NCI-H1105 treated with DMSO at 0.1 percent for 48 hours (cell line): ENCODE data around the gene MRPL47.
A peak's percentile ranks its signal among the peaks of the same experiment; 100 is the strongest.

Experiments
- DNase-seq: peaks from one replicate; lab custom pipeline; 2025; lab: John Stamatoyannopoulos, UW

The MRPL47 gene

DNA sequence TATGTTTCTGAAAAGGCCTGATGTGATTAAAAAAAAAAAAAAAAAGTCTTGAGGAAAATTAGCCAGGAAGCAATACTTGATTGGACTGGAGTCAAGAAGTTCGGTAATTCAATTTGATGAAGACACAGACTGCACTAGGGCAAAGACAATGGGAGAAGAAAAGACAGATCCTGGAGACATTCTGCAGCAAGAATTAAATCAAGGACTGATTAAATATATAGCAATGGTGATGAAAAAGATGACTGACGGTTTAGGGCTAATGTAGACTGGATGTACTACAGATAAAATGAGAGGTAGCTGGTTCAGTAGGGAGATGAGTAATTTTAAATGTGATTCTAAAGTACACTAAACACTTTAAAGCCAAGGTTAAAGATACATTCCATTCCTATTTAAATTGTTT, 13.8 kb downstream of the MRPL47 start:
- no peak for DNase-seq

DNA sequence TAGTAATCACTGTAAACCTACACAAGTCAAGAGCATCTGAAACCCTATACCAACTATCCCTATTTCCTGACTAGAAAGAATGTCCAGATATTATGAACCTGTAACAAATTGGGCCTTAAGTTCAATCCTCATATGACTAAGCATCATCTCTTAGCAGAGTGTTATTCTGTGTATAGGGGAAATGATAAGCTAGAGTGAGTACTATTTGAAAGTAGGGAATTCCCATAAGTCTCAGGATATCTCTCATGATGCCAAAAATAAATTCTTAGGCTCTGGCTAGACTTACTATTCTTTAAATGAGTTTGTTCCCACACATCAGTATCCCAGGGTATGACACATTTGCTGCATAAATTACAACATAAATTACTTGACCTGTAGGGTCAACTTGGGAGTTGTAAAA, 15.3 kb downstream of the MRPL47 start:
- DNase-seq, result no peak

DNA sequence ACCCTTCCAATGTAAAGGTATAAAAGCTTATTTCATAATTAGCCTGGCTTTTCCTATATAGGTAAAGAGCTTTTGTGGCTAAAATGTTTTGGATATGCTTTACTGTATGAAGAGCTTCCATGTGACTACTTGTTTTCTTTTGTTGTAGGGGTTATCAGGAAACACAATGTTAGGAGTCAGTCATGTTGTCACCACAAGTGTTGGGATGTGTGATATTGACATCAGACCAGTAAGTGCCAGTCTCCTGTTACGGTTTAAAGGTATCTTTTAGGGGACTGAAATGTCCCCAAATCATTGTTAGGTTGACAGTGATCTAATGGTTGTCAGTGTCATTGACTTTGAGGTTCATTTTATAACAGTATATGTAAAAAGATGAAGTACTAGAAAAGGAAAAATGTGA, 23.4 kb downstream of the MRPL47 start:
- DNase-seq, result no peak

DNA sequence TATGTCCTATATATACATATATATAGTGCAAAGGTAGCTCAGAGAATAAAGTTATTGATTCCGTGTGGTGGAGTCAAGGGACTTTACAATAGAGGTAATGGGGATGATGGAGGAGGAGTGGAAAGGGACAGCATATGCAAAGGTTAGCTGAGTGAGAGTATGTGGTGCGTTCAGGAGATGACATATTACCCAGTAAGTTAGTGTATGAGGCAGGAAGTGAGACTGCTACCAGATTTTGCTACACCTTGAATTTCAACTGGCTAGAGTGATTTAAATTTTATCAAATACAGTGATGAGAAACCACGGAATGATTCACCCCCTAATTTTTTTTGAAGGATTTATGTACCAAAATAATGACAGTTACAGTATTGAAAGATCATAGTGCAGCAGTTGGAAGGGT, 38.9 kb downstream of the MRPL47 start:
- DNase-seq, result no peak

DNA sequence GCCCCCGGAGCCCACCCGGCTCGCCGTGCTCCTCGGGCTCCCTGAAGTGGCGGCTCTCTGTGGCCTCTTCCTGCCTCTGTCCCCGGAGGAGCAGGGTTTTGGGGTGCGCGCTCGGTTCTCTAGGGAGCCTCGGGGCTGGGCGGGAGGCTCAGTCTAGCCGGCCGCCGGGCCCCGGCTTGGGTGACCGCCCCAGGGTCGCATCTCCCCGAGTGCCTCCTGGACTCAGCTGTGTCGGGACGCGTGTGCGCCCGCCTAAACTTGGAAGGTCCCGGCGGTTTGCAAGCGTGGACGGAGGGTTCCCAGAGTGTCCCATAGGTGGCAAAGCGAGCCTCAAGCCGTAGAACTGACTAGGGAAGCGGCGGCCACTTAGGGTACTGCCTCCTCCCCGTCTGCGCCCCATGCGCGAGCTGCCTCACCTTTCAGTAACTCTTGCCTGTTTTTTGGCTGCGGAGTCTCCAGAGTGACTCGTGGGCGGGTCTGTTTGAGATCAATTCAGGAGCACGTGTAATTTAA, 41.1 kb downstream of the MRPL47 start:
- DNase-seq, result peak; percentile 58

DNA sequence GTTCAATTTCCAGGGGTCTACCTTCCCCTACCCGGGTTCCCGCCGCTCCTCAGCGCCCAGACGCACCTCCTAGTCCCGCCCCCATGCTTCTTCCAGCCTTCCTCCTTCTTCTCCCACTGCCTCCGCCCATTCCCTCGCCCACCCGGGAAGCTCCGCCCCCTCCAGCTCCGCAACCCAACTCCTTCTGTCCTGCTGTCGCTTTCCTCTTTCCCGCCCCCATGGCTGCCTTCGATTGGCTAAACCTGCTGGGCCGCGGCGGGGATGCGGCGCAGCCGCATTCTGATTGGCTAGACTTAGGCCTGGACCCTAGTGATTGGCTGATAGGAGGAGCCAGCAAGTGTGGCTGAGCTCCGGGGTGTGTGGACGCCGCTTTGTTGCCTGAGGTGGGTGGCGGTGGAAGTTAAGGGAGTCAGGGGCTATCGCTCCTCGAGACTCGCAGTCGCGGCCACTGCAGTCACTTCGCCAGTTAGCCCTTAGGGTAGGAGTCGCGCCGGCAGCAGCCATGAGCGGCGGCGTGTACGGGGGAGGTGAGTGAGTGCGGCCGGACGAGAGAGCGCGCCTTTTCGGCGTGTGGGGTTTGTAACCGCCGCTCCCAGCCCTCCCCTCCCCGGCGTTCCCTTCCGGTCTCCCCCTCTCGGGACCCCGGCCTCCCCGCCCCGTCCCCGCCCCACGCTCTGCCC, 41.7 kb downstream of the MRPL47 start, which contains the start of gene ACTL6A:
Gene ACTL6A (plus strand): TSS at position 336 of the 680 bp plus-strand sequence. CDS start 167 bp downstream, at position 503.
- DNase-seq, result peak; percentile 100

DNA sequence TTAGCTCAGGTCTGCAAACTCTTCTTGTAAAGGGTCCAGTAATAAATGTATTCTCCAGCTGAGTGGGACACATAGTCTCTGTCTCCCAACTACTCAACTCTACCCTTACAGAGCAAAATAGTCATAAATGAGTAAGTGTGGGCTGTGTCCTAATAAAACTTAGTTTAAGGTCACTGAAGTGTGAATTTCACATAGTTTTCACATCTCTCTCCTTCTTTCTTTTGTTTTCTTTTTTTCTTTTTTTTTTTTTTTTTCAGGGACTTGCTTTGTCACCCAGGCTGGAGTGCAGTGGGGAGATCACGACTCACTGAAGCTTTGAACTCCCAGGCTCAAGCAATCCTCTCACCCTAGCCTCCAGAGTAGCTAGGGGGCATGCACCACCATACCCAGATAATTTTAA, 43.6 kb downstream of the MRPL47 start:
- DNase-seq, result no peak

DNA sequence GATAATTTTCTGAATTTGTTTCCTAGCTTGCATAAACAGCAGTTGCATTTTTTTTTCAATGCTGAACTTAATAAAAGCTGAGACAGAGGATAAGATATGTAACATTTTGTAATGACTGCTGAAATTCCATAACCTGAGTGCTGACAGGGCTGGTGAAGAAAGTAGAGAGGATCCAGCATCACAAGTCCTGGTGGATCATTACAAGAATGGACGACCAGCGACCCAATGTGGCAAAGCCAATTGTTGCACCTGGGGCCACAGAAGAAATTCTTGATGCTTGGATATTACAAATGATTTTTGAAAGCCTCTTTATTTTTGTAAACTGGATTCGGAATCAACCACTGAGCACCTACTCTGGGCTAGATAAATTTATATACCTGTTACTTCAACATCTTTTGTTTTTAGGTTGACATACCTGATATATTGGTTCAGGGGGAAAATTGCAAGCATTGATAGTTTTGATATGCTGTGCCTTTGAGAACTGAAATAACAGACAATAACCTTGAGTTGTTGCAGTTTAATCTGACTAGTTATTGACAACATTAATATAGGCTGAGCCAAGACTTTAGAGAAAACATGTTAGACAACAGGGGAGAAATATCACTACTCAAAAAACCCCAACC, 45.6 kb downstream of the MRPL47 start:
- peak; percentile 78 for DNase-seq

DNA sequence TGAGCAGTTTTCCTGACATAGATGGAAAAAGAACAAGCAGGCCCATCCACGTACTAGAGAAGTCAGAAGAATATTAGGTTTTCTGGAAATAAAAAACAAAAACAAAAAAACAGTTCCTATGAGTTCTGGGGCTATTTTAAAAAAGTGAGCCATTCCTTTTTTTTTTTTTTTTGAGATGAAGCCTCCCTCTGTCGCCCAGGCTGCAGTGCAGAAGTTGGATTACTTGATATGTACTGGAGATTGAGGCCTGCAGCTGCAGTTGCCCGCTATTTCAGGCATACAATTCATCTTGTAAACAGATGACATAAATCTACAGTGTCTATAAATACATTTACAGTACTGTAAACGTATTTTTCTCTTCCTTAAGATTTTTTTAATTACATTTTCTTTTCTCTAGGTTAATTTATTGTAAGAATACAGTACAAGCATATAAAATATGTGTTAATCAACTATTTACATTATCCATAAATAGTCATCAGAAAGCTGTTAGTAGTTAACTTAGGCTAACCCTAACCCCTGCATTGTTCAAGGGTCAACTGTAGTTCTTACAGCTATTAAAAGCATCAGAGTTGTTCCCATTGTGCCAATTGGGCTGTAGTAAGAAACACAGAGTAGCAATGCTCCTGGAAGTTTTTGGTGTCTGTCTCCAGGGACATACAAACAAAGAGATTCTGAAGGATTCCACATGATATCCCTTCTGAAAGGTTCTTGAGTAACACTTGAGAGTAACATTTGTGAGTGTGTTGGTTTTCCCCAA, 52.9 kb downstream of the MRPL47 start:
- no peak for DNase-seq

DNA sequence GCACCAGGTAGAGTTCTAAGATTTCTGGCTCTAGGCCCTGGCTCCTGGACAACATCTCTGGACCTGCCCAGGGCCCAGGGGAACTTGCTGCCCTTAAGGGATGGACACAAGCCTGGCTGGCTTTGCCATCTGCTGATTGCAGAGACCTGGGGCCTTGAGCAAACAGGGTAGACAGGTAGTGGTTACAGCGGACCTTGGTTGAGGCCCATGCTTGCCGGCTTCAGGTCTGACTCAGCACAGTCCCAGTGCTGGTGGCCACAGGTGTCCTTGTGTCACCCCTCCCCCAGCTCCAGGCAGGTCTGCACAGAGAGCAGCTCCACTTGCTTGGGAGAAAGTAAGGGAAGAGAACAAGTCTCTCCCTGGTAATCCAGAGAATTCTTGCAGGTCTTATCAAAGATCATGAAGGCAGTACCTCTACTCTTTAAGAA, 57.6 kb downstream of the MRPL47 start:
- DNase-seq, result no peak

DNA sequence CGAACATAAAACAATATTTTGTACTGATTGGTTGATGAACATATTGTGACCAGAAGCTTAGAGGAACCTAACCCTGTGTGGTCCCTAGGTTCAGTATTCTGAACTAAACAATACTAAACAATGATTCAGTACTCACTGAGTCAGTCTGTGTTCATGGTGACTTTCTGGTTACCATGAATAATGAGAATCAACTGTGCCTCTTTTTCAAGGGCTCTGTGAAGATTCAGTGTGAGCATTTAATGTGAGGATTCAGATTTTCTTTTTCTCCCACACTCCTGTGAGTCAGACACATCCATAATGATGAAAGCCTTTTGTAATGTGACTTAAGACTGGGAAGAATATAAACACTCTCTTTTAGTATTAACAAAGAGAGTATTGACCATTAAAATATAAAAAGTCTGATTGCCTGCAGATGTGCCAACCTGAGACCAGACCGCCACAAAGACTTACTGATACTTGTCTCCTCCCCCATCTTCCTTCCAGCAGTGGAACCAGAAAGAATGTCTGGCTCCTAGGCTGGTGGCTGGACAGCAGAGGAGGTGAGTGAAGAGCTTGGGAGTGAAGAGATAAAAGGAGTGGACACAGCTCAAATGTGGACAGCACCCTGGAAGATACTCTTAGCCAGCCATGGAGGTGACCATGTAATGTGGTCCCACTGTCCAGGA, 59.3 kb downstream of the MRPL47 start:
- DNase-seq, result no peak

DNA sequence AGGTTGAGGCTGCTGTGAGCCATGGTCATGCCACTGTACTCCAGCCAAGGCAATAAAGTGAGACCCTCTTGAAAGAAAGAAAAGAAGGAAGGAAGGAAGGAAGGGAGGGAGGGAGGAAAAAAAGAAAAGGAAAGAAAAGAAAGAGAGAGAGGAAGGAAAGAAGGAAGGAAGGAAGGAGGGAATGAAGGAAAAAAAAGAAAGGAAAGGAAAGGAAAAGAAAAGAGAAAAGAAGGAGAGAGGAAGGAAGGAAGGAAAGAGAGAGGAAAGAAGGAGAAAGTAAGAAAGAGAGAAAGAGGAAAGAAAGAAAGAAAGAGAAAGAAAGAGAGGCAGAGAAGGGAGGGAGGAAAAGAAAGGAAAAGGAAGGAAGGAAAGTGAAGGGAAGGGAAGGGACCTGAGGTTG, 62.1 kb downstream of the MRPL47 start:
- no peak for DNase-seq

DNA sequence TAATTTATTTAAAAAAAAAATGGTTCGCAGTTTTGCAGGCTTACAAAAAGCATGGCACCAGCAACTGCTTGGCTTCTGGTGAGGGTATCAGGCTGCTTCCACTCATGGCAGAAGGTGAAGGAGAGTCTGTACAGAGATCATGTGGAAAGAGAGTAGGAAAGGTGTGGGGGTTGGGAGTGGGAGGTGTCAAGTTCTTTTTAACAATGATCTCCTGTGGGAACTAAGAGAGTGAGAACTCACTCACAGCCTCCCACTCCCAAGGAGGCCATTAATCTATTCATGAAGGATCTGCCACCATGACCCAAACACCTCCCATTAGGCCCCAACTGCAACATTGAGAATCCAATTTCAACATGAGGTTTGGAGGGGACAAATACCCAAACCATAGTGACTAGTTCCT, 62.8 kb downstream of the MRPL47 start:
- no peak for DNase-seq

DNA sequence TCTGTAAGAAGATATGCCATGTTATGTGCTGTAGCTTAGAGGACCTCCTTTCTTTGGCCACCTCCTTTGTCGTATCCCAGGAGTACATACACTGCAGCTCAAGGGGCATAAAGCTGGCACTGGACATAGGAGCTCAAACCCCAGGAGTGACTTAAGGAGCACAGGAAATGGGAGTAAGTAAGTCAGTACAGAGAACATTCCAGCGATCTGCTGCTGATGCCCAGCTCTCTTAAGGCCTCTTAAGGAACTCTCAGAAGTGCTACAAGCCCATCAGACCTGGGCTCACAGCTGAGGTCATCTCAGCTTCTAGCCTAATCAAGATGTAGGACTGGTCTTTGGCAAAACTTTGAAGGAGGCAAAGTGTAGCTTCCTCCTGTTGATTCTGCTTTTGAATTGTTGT, 63.3 kb downstream of the MRPL47 start:
- DNase-seq, result no peak
